ACC112 (cell line): ENCODE results near the gene SLC25A21.

Experiments used
- H2AFZ ChIP-seq: fragments of 200-600 bp; sonication (generic); one replicate; pipeline ENCODE4 v1.6.0; 2017; ENCODE audit warnings: antibody characterized with exemption, low read length; ENCODE audit not compliant: unreplicated experiment
- H3K27ac ChIP-seq: fragments of 200-600 bp; sonication (generic); 2 replicates; pipeline ENCODE4 v1.5.1; 2014; ENCODE audit warnings: low read depth, mild to moderate bottlenecking, antibody characterized with exemption, low read length, moderate library complexity
- H3K27me3 ChIP-seq: fragments of 200-600 bp; sonication (generic); 2 replicates; pipeline ENCODE4 v1.6.1; 2014; ENCODE audit warnings: mild to moderate bottlenecking, antibody characterized with exemption, low read length, moderate library complexity, mixed read lengths; ENCODE audit not compliant: insufficient read depth
- H3K36me3 ChIP-seq: fragments of 200-600 bp; sonication (generic); 2 replicates; pipeline ENCODE4 v1.6.1; 2016; ENCODE audit warnings: mild to moderate bottlenecking, antibody characterized with exemption, low read length, moderate library complexity, mixed read lengths; ENCODE audit not compliant: insufficient read depth
- H3K4me1 ChIP-seq: fragments of 200-600 bp; sonication (generic); one replicate; pipeline ENCODE4 v1.6.1; 2016; ENCODE audit warnings: low read length, mixed read lengths; ENCODE audit not compliant: insufficient read depth, unreplicated experiment, control insufficient read depth
- H3K4me3 ChIP-seq: fragments of 200-600 bp; sonication (generic); 2 replicates; pipeline ENCODE4 v1.5.1; 2014; ENCODE audit warnings: mild to moderate bottlenecking, low read depth, low read length
- H3K79me2 ChIP-seq: fragments of 200-600 bp; sonication (generic); one replicate; pipeline ENCODE4 v1.6.0; 2016; ENCODE audit warnings: low read length; ENCODE audit not compliant: control insufficient read depth, unreplicated experiment, insufficient read depth

The SLC25A21 gene

GRCh38 chr14:37122919-37123639 lies 49.3 kb downstream of the SLC25A21 start:
- no peak overlapping the region for H3K27ac ChIP-seq
- peaks cover 15% of the 10 kb centered on the region for H3K4me1 ChIP-seq
- H3K27me3 ChIP-seq: no peaks in the 10 kb centered on the region
- H3K36me3 ChIP-seq: no peaks in the 10 kb centered on the region
- no peaks in the 10 kb centered on the region for H3K79me2 ChIP-seq
- no peak overlapping the region for H2AFZ ChIP-seq
- H3K4me3 ChIP-seq: no peak overlapping the region

- Histone ChIP-seq H2AFZ (no peak overlapping the region), H3K27me3 (no peaks in the 10 kb centered on the region), H3K4me1 (peaks cover 17% of the 10 kb centered on the region), H3K4me3 (no peak overlapping the region), H3K36me3 (no peaks in the 10 kb centered on the region), H3K79me2 (no peaks in the 10 kb centered on the region), H3K27ac (no peak overlapping the region; the same call in 1 of the 2 replicates)
Measured at GRCh38 chr14:37122288-37122687, 50.1 kb downstream of the SLC25A21 start.

GRCh38 chr14:37118673-37119366 lies 53.6 kb downstream of the SLC25A21 start:
- H2AFZ ChIP-seq: no peak overlapping the region
- no peak overlapping the region for H3K4me3 ChIP-seq
- no peak overlapping the region for H3K27ac ChIP-seq
- H3K27me3 ChIP-seq: no peaks in the 10 kb centered on the region
- H3K79me2 ChIP-seq: no peaks in the 10 kb centered on the region
- H3K4me1 ChIP-seq: peaks cover 36% of the 10 kb centered on the region
- no peaks in the 10 kb centered on the region for H3K36me3 ChIP-seq

GRCh38 chr14:37116933-37117849 lies 55.2 kb downstream of the SLC25A21 start:
- peak overlapping the region; percentile 95 for H3K27ac ChIP-seq
- H3K79me2 ChIP-seq: no peaks in the 10 kb centered on the region
- H2AFZ ChIP-seq: peak overlapping the region; percentile 89
- peaks cover 24% of the 10 kb centered on the region for H3K4me1 ChIP-seq
- H3K4me3 ChIP-seq: peak overlapping the region; percentile 66
- no peaks in the 10 kb centered on the region for H3K36me3 ChIP-seq
- H3K27me3 ChIP-seq: no peaks in the 10 kb centered on the region

GRCh38 chr14:37115406-37115805 lies 57.0 kb downstream of the SLC25A21 start:
- peaks cover 21% of the 10 kb centered on the region for H3K4me1 ChIP-seq
- no peak overlapping the region for H3K4me3 ChIP-seq
- no peaks in the 10 kb centered on the region for H3K36me3 ChIP-seq
- no peaks in the 10 kb centered on the region for H3K27me3 ChIP-seq
- H3K27ac ChIP-seq: no peak overlapping the region
- no peak overlapping the region for H2AFZ ChIP-seq
- H3K79me2 ChIP-seq: no peaks in the 10 kb centered on the region

- Histone ChIP-seq H3K79me2 (no peaks in the 10 kb centered on the region), H3K27me3 (no peaks in the 10 kb centered on the region), H2AFZ (no peak overlapping the region), H3K36me3 (no peaks in the 10 kb centered on the region), H3K27ac (no peak overlapping the region), H3K4me3 (no peak overlapping the region), H3K4me1 (peaks cover 21% of the 10 kb centered on the region)
Measured at GRCh38 chr14:37114559-37114958, 57.8 kb downstream of the SLC25A21 start.

GRCh38 chr14:37114002-37114401 lies 58.4 kb downstream of the SLC25A21 start:
- Histone ChIP-seq H3K36me3 (no peaks in the 10 kb centered on the region), H3K4me3 (no peak overlapping the region), H3K27me3 (no peaks in the 10 kb centered on the region), H3K27ac (no peak overlapping the region), H3K4me1 (peaks cover 21% of the 10 kb centered on the region), H3K79me2 (no peaks in the 10 kb centered on the region), H2AFZ (no peak overlapping the region)

GRCh38 chr14:37098132-37098531 lies 74.3 kb downstream of the SLC25A21 start:
- Histone ChIP-seq H2AFZ (no peak overlapping the region), H3K27ac (no peak overlapping the region), H3K79me2 (no peaks in the 10 kb centered on the region), H3K27me3 (no peaks in the 10 kb centered on the region), H3K4me1 (no peaks in the 10 kb centered on the region), H3K4me3 (no peak overlapping the region), H3K36me3 (no peaks in the 10 kb centered on the region)

GRCh38 chr14:37094502-37094901 lies 77.9 kb downstream of the SLC25A21 start:
- H3K36me3 ChIP-seq: no peaks in the 10 kb centered on the region
- H3K79me2 ChIP-seq: no peaks in the 10 kb centered on the region
- H3K4me1 ChIP-seq: no peaks in the 10 kb centered on the region
- no peak overlapping the region for H3K27ac ChIP-seq
- no peaks in the 10 kb centered on the region for H3K27me3 ChIP-seq
- H2AFZ ChIP-seq: no peak overlapping the region
- H3K4me3 ChIP-seq: no peak overlapping the region

GRCh38 chr14:37093364-37093763 lies 79.0 kb downstream of the SLC25A21 start:
- Histone ChIP-seq H3K79me2 (no peaks in the 10 kb centered on the region), H3K4me1 (no peaks in the 10 kb centered on the region), H3K27me3 (no peaks in the 10 kb centered on the region), H3K4me3 (no peak overlapping the region), H3K27ac (no peak overlapping the region), H2AFZ (no peak overlapping the region), H3K36me3 (no peaks in the 10 kb centered on the region)
